IPS-20b (cell line): Measurements from ENCODE around the gene OR4K14.

Experiments
- H3K27ac ChIP-seq: one replicate; pipeline ENCODE4 v1.5.1; 2013; ENCODE audit warnings: low read length
- H3K27me3 ChIP-seq: 2 replicates; pipeline ENCODE4 v1.6.1; 2013; ENCODE audit warnings: mild to moderate bottlenecking, low read length, inconsistent platforms; ENCODE audit not compliant: insufficient read depth
- H3K36me3 ChIP-seq: 2 replicates; pipeline ENCODE4 v1.6.1; 2013; ENCODE audit warnings: low read depth, mild to moderate bottlenecking, inconsistent platforms, low read length, moderate library complexity; ENCODE audit not compliant: insufficient read depth
- H3K4me1 ChIP-seq: 2 replicates; pipeline ENCODE4 v1.6.1; 2013; ENCODE audit warnings: mild to moderate bottlenecking, control low read depth, inconsistent platforms, low read length, moderate library complexity; ENCODE audit not compliant: insufficient read depth
- H3K4me3 ChIP-seq: 2 replicates; pipeline ENCODE4 v1.5.1; 2013; ENCODE audit warnings: mild to moderate bottlenecking, low read length, inconsistent platforms
- H3K9ac ChIP-seq: 2 replicates; pipeline ENCODE4 v1.6.1; 2013; ENCODE audit warnings: low read depth, mild to moderate bottlenecking, inconsistent platforms, low read length, moderate library complexity
- H3K9me3 ChIP-seq: 2 replicates; pipeline ENCODE4 v1.6.1; 2013; ENCODE audit warnings: mild to moderate bottlenecking, low read depth, low read length, inconsistent platforms; ENCODE audit not compliant: insufficient read depth

Gene OR4K14, protein sequence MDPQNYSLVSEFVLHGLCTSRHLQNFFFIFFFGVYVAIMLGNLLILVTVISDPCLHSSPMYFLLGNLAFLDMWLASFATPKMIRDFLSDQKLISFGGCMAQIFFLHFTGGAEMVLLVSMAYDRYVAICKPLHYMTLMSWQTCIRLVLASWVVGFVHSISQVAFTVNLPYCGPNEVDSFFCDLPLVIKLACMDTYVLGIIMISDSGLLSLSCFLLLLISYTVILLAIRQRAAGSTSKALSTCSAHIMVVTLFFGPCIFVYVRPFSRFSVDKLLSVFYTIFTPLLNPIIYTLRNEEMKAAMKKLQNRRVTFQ

DNA sequence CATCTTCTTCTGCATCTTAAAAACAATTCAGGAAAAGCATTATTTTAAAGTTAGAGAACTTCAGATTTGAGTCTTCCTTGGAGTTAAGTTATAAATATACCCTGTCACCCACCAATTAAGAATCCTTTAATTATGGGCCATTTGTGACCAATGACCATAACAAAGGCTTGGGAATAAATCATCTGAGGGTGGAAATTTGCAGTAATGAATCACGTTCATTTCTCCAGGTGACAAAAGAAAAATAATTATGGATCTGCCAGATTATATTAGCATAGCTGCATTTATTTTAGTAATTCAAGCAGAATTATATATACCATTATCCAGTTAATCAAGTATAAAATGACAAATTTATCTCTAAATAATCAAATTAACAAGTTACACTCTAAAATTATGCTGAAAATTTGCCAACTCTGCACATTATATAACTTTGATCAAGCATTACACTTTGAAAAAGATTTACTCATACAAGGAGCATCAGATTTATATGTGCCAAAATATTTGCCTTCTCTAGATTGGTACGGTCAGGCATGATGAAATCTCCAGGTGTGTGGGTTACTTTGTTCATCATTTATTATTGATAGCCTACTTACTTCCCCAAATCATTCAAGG, at the start of gene OR4K14:
OR4K14 (minus strand) TSS at position 51 of the 609 bp plus-strand sequence. CDS start 4,114 bp downstream, outside the sequence.
- no peaks in the 10 kb centered on the region for H3K4me1 ChIP-seq
- no peak within 1 kb of the TSS for H3K27ac ChIP-seq
- H3K27me3 ChIP-seq = no peaks in the 10 kb centered on the region
- peaks cover 91% of the 10 kb centered on the region for H3K9me3 ChIP-seq
- H3K36me3 ChIP-seq = no peaks in the 10 kb centered on the region
- no peak within 1 kb of the TSS for H3K4me3 ChIP-seq
- no peak within 1 kb of the TSS for H3K9ac ChIP-seq

DNA sequence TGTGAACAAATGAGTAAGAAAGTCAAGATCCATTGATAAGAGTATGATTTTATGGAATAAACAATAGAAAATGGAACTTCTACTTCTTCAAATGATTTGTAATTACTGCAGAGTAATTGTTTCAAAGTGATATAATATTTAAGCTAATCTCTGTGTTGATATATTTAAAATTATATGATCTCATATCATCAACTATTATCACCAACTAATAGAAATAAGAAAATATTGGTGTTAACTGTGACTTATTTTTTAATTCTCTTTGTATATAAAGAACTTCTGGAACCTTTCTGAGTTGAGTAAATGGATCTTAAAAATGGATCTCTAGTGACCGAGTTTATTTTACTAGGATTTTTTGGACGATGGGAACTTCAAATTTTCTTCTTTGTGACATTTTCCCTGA, 40.6 kb upstream of the OR4K14 start, which contains the start of gene OR4L1:
OR4L1 (plus strand) TSS at position 301 of the 400 bp plus-strand sequence; CDS start at position 301, 0 bp downstream.
- no peaks in the 10 kb centered on the region for H3K4me1 ChIP-seq
- no peaks in the 10 kb centered on the region for H3K36me3 ChIP-seq
- no peak within 1 kb of the TSS for H3K4me3 ChIP-seq
- H3K27me3 ChIP-seq = no peaks in the 10 kb centered on the region
- no peak within 1 kb of the TSS for H3K9ac ChIP-seq
- peaks cover 92% of the 10 kb centered on the region for H3K9me3 ChIP-seq
- no peak within 1 kb of the TSS for H3K27ac ChIP-seq

DNA sequence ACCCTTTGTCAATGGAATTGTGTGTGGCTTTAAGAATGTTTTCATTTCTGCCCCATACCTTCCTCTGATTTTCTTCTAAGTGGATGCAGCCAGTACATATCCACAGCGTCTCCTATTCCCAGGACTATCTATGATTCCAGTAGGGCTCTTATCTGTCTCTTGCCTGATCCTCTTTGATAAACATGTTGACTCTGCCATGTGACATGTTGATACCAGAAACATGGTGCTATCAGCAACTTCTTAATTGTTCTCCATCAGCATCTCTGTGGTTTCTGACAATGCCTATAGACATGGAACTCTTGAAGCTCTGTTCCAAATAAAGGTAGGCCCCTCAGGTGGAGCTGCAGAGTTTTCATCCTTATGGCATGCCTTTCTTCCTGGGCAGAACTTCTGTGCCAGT, 29.1 kb upstream of the OR4K14 start:
- Histone ChIP-seq H3K27ac (no peak overlapping the region), H3K4me1 (no peaks in the 10 kb centered on the region), H3K9me3 (peaks cover 87% of the 10 kb centered on the region), H3K27me3 (no peaks in the 10 kb centered on the region), H3K36me3 (no peaks in the 10 kb centered on the region), H3K9ac (no peak overlapping the region), H3K4me3 (no peak overlapping the region)

DNA sequence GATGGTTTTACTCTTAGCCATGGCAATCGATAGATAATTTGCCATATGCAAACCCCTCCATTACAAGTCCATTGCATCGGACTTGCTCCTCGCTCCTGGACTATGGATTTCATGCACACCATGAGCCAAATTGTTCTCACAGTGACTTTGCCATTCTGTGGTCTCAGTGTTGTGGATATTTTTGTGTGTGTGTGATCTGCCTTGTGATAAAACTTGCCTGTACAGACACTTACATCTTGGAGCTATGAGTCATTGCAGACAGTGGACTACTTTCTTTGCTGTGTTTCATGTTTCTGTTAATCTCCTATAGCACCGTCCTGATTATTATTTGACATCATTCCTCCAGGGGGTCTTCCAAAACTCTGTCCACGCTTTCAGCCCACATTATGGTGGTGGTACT, 25.1 kb upstream of the OR4K14 start:
- Histone ChIP-seq H3K27me3 (no peaks in the 10 kb centered on the region), H3K9me3 (peaks cover 62% of the 10 kb centered on the region), H3K36me3 (no peaks in the 10 kb centered on the region), H3K27ac (no peak overlapping the region), H3K4me3 (no peak overlapping the region), H3K4me1 (no peaks in the 10 kb centered on the region), H3K9ac (no peak overlapping the region)

DNA sequence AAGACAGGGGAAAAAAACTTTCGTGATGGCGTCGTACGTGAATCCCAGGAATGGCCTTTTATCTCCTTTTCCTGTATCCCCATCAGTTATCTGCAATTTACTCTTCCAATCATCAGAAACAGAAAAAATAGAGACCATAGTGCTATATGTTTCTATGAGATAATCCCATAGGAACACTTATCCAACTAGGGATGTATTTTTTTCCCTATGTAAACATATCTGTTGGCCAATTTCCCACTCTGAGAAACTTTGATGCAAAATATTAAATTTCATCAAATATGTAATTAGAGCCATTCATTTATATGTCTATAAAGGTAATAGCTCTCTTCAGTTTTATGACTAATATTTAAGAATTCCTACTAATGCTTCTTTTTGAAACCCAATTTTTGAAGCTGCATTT, 16.8 kb upstream of the OR4K14 start, which contains the start of gene OR4K13:
OR4K13 (minus strand) TSS at position 101 of the 400 bp plus-strand sequence. CDS start 1,280 bp downstream, outside the sequence.
- Histone ChIP-seq H3K4me1 (no peaks in the 10 kb centered on the region), H3K9ac (no peak within 1 kb of the TSS), H3K27me3 (no peaks in the 10 kb centered on the region), H3K4me3 (no peak within 1 kb of the TSS), H3K36me3 (no peaks in the 10 kb centered on the region), H3K27ac (no peak within 1 kb of the TSS), H3K9me3 (peaks cover 51% of the 10 kb centered on the region)

DNA sequence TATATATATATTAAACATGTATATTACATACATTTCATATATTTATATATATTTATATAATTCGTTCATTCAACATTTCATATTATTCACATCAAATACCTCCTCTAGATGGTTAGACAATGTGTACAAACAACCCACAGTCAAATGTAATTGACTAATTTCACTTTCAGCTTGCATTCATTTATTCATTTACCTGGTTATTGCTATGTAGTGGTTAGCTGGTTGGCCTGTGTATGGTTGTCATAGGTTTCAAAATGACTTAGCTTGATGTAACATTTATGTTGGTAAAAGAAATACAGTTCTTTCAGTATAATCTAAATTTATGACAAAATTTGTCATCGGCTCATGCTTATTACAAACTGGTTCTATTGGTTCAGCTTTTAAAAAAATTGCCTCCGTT, 16.3 kb upstream of the OR4K14 start:
- Histone ChIP-seq H3K9me3 (peaks cover 54% of the 10 kb centered on the region), H3K27ac (no peak overlapping the region), H3K4me3 (no peak overlapping the region), H3K9ac (no peak overlapping the region), H3K4me1 (no peaks in the 10 kb centered on the region), H3K36me3 (no peaks in the 10 kb centered on the region), H3K27me3 (no peaks in the 10 kb centered on the region)

DNA sequence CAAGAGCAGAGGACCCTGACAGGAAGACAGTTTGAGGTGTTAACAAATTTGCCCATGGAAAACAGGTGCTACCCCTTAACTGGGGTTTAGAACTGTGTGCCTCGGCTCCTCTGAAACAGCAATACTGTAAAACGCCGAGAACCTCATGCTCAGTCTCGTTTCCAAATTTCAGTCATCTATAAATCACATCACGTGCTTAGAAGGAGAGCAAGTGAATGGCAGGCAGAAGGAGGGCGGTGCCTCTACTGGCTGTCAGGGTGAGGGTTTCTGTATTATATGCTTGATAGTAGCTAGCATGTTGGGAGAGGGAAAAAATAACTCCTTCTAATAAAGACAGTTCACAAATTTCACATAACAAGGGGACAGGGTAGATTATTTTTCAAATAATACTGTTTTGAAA, 12.0 kb upstream of the OR4K14 start:
- Histone ChIP-seq H3K27me3 (no peaks in the 10 kb centered on the region), H3K4me3 (no peak overlapping the region), H3K4me1 (no peaks in the 10 kb centered on the region), H3K27ac (no peak overlapping the region), H3K9me3 (peaks cover 87% of the 10 kb centered on the region), H3K36me3 (no peaks in the 10 kb centered on the region), H3K9ac (no peak overlapping the region)

DNA sequence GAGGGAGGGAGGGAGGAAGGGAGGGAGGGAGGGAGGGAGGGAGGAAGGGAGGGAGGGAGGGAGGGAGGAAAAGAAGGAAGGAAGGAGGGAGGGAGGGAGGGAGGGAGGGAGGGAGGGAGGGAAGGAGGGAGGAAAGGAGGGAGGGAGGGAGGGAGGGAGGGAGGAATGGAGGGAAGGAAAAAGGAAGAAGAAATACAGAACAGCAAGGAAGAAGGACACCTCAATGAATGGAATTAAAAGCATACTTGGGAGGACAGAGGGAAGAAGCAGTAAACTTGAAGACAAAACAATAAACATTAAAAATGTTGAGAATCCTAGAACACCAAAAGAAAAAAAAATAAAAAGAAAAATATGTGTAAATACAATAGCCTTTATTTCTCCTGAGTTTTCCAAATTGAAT, 11.0 kb downstream of the OR4K14 start:
- Histone ChIP-seq H3K9me3 (peaks cover 87% of the 10 kb centered on the region), H3K4me1 (no peaks in the 10 kb centered on the region), H3K27me3 (no peaks in the 10 kb centered on the region), H3K4me3 (no peak overlapping the region), H3K9ac (no peak overlapping the region), H3K36me3 (no peaks in the 10 kb centered on the region), H3K27ac (no peak overlapping the region)

DNA sequence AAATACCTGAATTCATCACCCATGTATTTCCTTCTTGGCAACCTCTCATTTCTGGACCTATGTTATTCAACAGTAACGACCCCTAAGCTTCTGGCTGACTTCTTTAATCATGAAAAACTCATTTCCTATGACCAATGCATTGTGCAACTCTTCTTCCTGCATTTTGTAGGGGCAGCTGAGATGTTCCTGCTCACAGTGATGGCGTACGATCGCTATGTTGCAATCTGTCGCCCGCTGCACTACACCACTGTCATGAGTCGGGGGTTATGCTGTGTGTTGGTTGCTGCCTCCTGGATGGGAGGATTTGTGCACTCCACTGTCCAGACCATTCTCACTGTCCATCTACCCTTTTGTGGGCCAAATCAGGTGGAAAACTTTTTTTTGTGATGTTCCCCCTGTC, 16.8 kb downstream of the OR4K14 start:
- Histone ChIP-seq H3K9me3 (peaks cover 81% of the 10 kb centered on the region), H3K9ac (no peak overlapping the region), H3K27ac (no peak overlapping the region), H3K4me3 (no peak overlapping the region; the same call in 1 of the 2 replicates), H3K36me3 (no peaks in the 10 kb centered on the region), H3K27me3 (no peaks in the 10 kb centered on the region), H3K4me1 (no peaks in the 10 kb centered on the region)

DNA sequence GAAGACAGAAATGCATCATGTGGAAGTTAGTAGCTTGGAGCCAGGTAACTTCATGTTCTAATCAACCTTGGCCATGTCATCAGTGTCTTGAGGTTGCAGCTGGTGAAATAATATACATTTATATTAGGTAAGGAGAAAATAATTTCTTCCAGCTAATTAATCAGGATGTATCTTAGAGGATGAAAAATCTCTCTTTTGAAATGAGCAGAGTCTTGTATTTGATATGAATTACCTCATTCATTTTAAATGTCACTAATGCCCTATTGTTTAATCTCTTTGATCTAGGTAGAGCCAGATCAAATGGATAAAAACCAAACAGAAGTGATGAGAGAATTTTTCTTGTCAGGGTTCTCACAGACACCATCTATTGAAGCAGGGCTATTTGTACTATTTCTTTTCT, 17.2 kb downstream of the OR4K14 start, which contains the start of gene OR4Q2:
OR4Q2 (plus strand) TSS at position 301 of the 400 bp plus-strand sequence.
- H3K9me3 ChIP-seq = peaks cover 80% of the 10 kb centered on the region
- H3K27me3 ChIP-seq = no peaks in the 10 kb centered on the region
- no peak within 1 kb of the TSS for H3K9ac ChIP-seq
- H3K36me3 ChIP-seq = no peaks in the 10 kb centered on the region
- H3K27ac ChIP-seq = no peak within 1 kb of the TSS
- no peak within 1 kb of the TSS; the same call in 1 of the 2 replicates for H3K4me3 ChIP-seq
- H3K4me1 ChIP-seq = no peaks in the 10 kb centered on the region

DNA sequence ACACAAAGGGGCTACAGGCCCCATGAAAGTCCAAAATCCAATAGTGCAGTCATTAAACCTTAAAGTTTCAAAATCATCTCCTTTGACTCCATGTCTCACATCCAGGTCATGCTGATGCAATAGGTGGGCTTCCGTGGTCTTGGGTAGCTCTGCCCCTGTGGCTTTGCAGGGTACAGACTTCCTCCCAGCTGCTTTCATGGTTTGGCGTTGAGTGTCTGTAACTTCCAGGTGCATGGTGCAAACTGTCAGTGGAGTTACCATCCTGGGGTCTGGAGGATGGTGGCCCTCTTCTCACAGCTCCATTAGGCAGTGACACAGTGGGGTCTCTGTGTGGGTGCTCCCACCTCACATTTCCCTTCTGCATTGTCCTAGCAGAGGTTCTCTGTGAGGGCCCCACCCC, 25.7 kb downstream of the OR4K14 start:
- H3K9ac ChIP-seq = no peak overlapping the region
- peaks cover 94% of the 10 kb centered on the region for H3K9me3 ChIP-seq
- no peaks in the 10 kb centered on the region for H3K36me3 ChIP-seq
- no peaks in the 10 kb centered on the region for H3K4me1 ChIP-seq
- H3K27me3 ChIP-seq = no peaks in the 10 kb centered on the region
- no peak overlapping the region for H3K27ac ChIP-seq
- H3K4me3 ChIP-seq = no peak overlapping the region

DNA sequence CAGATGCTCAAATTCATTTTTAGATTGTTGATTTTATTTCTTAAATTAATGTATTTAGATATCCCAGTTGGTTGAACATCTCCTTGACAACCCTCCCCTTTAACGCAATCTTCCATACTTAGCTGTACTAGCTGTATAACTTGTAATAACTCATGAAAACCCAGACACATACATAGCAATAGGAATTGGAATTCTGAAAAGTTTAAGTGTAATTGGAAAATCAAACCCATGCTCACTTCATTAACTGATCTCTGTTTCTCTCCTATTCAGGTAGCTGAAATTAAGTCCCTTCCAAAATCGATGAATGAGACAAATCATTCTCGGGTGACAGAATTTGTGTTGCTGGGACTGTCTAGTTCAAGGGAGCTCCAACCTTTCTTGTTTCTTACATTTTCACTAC, 43.8 kb downstream of the OR4K14 start, which contains the start of gene OR4K15:
OR4K15 (plus strand) TSS at position 301 of the 400 bp plus-strand sequence; CDS start at position 301, 0 bp downstream.
- no peak within 1 kb of the TSS for H3K9ac ChIP-seq
- H3K4me3 ChIP-seq = no peak within 1 kb of the TSS
- H3K9me3 ChIP-seq = peaks cover 56% of the 10 kb centered on the region
- no peaks in the 10 kb centered on the region for H3K27me3 ChIP-seq
- no peaks in the 10 kb centered on the region for H3K4me1 ChIP-seq
- H3K36me3 ChIP-seq = no peaks in the 10 kb centered on the region
- no peak within 1 kb of the TSS for H3K27ac ChIP-seq
